Naive thymus-derived CD8-positive, alpha-beta T cell (primary cell): ENCODE results near the gene ACOXL. TPM values are rescaled to one million over a fixed set of nuclear protein-coding genes. Genes with fewer than 3 reads are reported as not detected.
A peak's percentile ranks its signal among the peaks of the same experiment; 100 is the strongest.

Experiments
- ATAC-seq, 2 donors: fragments of 150-1000 bp; cut with Tn5 transposase in 1 of 2; sonication (Bioruptor Pico), chemical (Tn5 transposase) in 1 of 2; 1 replicate in 1 of 2; 2 replicates in 1 of 2; pipeline ENCODE4 v1.10.0; 2021; ENCODE audit warnings: mild to moderate bottlenecking in 2 of 2, moderate library complexity in 2 of 2
- POLR2A ChIA-PET: fragments of 350-600 bp; sonication (Branson Sonifier 250); formaldehyde crosslinking; loops from one replicate; lab custom pipeline; 2021; ENCODE audit warnings: antibody characterized with exemption; lab: Charles Lee
- DNase-seq, 10 donors: peaks; one replicate each; pipeline versions ENCODE4 v3.0.0 to v3.0.0-alpha.2; 2020 to 2022
- H3K27ac Mint-ChIP-seq, 10 donors: one replicate each; pipeline ENCODE4 v1.8.0; 2020 to 2022; ENCODE audit warnings: mild to moderate bottlenecking in 10 of 10, mixed read lengths in 10 of 10, moderate library complexity in 4 of 10, inconsistent platforms in 1 of 10
- H3K27me3 Mint-ChIP-seq, 5 donors: one replicate each; pipeline ENCODE4 v1.8.0; 2021 to 2022; ENCODE audit warnings: mixed read lengths in 5 of 5
- H3K36me3 Mint-ChIP-seq, 3 donors: one replicate each; pipeline ENCODE4 v1.8.0; 2020 to 2022; ENCODE audit warnings: mixed read lengths in 3 of 3, mild to moderate bottlenecking in 2 of 3, inconsistent platforms in 1 of 3
- H3K4me1 Mint-ChIP-seq, 4 donors: one replicate each; pipeline ENCODE4 v1.8.0; 2021 to 2022; ENCODE audit warnings: mixed read lengths in 4 of 4
- H3K4me3 Mint-ChIP-seq, 10 donors: one replicate each; pipeline ENCODE4 v1.8.0; 2020 to 2022; ENCODE audit warnings: mild to moderate bottlenecking in 10 of 10, mixed read lengths in 10 of 10, moderate library complexity in 6 of 10, inconsistent platforms in 1 of 10
- H3K9me3 Mint-ChIP-seq, 9 donors: one replicate each; pipeline ENCODE4 v1.8.0; 2020 to 2022; ENCODE audit warnings: mixed read lengths in 9 of 9, mild to moderate bottlenecking in 3 of 9, inconsistent platforms in 1 of 9, moderate library complexity in 1 of 9
- polyA plus RNA-seq, 3 donors: library from polyadenylated mRNA; unstranded; fragments of 300-500 nt; fragmentation: Illumina TruSeq; gene quantifications; one replicate each; pipeline ENCODE4 v1.2.3, GENCODE V29; 2021
- total RNA-seq, 8 experiments: library from RNA in 2 of 8; stranded (reverse) in 2 of 8; gene quantifications; one replicate each; pipeline ENCODE4 v1.2.3 and lab custom pipeline; 2021 to 2026

ACOXL gene
- total and polyA plus RNA-seq, 5 experiments from 2014 or later, result not detected

DNA sequence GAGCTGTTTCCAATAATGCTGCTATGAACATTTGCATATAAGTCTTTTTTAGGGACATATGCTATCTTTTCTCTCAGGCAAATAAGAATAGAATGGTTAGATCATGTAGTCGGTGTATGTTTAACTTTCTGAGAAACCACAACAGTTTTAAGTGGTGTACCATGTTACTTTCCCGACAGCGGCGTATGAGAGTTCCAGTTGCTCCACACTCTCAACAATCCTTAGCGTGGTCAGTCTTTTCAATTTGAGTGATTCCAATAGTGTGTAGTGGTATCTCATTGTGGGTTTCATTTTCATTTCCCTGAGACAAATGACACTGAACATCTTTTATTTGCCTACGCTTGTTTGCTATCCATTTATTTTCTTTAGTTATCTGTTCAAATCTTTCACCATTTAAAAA is 149.5 kb downstream of the ACOXL start:
- ATAC-seq, result no peak
- DNase-seq, result no peak
- H3K9me3 Mint-ChIP-seq, result peaks cover 0 to 13% (median 6%) of the 10 kb centered on the region in 9 donors
- peaks cover 0 to 3% (median 0%) of the 10 kb centered on the region in 5 donors for H3K27me3 Mint-ChIP-seq
- H3K36me3 Mint-ChIP-seq, result peaks cover 0 to 4% (median 2%) of the 10 kb centered on the region in 3 donors
- peaks cover 2 to 11% (median 7%) of the 10 kb centered on the region in 4 donors for H3K4me1 Mint-ChIP-seq
- H3K4me3 Mint-ChIP-seq, result no peak overlapping the region
- POLR2A ChIA-PET, result interaction anchor here (0.5 kb wide), 1 partner anchor 55 kb away, joined by 3 read pairs; no protein-coding TSS in a partner anchor
- no peak overlapping the region for H3K27ac Mint-ChIP-seq

- Mint-ChIP-seq H3K36me3 (peaks cover 0 to 2% (median 0%) of the 10 kb centered on the region in 3 donors), H3K9me3 (peaks cover 0 to 13% (median 2%) of the 10 kb centered on the region in 9 donors), H3K27me3 (no peaks in the 10 kb centered on the region), H3K4me1 (no peaks in the 10 kb centered on the region), H3K4me3 (no peak overlapping the region), H3K27ac (no peak overlapping the region)
- POLR2A ChIA-PET, result interaction anchor here (0.7 kb wide), 1 partner anchor 21 kb away, joined by 5 read pairs; no protein-coding TSS in a partner anchor
- DNase-seq (no peak), ATAC-seq (no peak)
Observed at GRCh38 chr2:110883406-110883805, 151.0 kb downstream of the ACOXL start.

DNA sequence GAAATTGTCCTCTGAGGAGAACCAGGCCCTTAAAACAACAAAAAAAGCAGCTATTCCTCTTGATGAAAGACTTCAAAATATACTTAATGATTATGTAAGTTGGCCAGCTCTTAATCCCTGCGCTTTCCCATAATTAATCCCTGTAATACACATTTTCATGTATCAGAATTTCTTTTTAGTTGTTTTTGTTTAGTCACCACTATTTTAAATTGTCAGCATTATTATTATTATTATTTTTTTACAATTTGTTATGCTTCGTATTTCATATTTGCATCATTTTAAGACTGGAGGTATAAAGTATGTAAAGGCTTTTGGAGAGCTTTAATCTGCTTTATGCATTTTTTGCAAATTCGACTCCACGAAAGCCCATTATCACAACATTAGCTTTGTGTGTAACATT is 152.9 kb downstream of the ACOXL start:
- Mint-ChIP-seq H3K9me3 (peaks cover 0 to 13% (median 3%) of the 10 kb centered on the region in 9 donors), H3K27me3 (no peaks in the 10 kb centered on the region), H3K27ac (no peak overlapping the region), H3K36me3 (peaks cover 0 to 5% (median 2%) of the 10 kb centered on the region in 3 donors), H3K4me1 (no peaks in the 10 kb centered on the region), H3K4me3 (no peak overlapping the region)
- DNase-seq, result no peak
- POLR2A ChIA-PET, result no interaction called here
- no peak for ATAC-seq

- no peak overlapping the region for H3K4me3 Mint-ChIP-seq
- H3K36me3 Mint-ChIP-seq, result peaks cover 0 to 9% (median 3%) of the 10 kb centered on the region in 3 donors
- ATAC-seq, result no peak
Observed at GRCh38 chr2:110886826-110887573, 154.6 kb downstream of the ACOXL start.

GRCh38 chr2:110888411-110888810 is 156.0 kb downstream of the ACOXL start:
- DNase-seq, result no peak
- peaks cover 0 to 9% (median 3%) of the 10 kb centered on the region in 3 donors for H3K36me3 Mint-ChIP-seq
- H3K27ac Mint-ChIP-seq, result peak overlapping the region in 1 of 10 donors; percentile 4
- H3K4me1 Mint-ChIP-seq, result no peaks in the 10 kb centered on the region
- peaks cover 0 to 2% (median 0%) of the 10 kb centered on the region in 5 donors for H3K27me3 Mint-ChIP-seq
- no peak for ATAC-seq
- peaks cover 0 to 3% (median 0%) of the 10 kb centered on the region in 9 donors for H3K9me3 Mint-ChIP-seq
- H3K4me3 Mint-ChIP-seq, result no peak overlapping the region
- POLR2A ChIA-PET, result no interaction called here

More at GRCh38 chr2:110886826-110887573, 154.6 kb downstream of the ACOXL start:
- peaks cover 0 to 2% (median 0%) of the 10 kb centered on the region in 5 donors for H3K27me3 Mint-ChIP-seq
- H3K9me3 Mint-ChIP-seq, result peaks cover 0 to 6% (median 0%) of the 10 kb centered on the region in 9 donors
- no peaks in the 10 kb centered on the region for H3K4me1 Mint-ChIP-seq
- POLR2A ChIA-PET, result no interaction called here
- no peak for DNase-seq
- H3K27ac Mint-ChIP-seq, result peak overlapping the region in 1 of 10 donors; percentile 37

DNA sequence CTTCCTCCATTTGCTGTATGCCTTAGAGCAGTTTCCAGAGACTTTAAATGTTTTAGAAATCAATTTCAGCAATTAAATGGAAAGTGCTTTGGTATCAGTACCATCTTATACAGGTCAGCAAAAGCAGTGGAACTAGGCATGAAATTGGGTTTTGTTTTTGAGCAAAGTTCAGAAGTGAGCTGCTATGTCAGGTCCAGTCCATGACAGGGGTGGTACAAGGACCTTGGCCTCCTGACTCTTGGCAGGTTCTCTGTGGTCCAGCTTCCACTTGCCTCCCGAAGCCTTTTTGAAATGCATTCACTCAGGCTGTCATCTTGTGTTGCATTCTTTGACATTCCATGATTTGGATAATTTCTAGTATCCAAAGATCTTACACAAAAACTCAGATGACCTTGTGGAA is 159.3 kb downstream of the ACOXL start:
- DNase-seq, result no peak
- Mint-ChIP-seq H3K27me3 (peaks cover 0 to 11% (median 2%) of the 10 kb centered on the region in 5 donors), H3K4me1 (no peaks in the 10 kb centered on the region), H3K27ac (no peak overlapping the region), H3K4me3 (no peak overlapping the region), H3K9me3 (peaks cover 0 to 17% (median 6%) of the 10 kb centered on the region in 9 donors), H3K36me3 (peaks cover 0 to 18% (median 8%) of the 10 kb centered on the region in 3 donors)
- POLR2A ChIA-PET, result no interaction called here
- ATAC-seq, result no peak

- POLR2A ChIA-PET, result no interaction called here
- Mint-ChIP-seq H3K4me3 (no peak overlapping the region), H3K9me3 (peaks cover 0 to 21% (median 5%) of the 10 kb centered on the region in 9 donors)
Observed at GRCh38 chr2:110896226-110896625, 163.9 kb downstream of the ACOXL start.

DNA sequence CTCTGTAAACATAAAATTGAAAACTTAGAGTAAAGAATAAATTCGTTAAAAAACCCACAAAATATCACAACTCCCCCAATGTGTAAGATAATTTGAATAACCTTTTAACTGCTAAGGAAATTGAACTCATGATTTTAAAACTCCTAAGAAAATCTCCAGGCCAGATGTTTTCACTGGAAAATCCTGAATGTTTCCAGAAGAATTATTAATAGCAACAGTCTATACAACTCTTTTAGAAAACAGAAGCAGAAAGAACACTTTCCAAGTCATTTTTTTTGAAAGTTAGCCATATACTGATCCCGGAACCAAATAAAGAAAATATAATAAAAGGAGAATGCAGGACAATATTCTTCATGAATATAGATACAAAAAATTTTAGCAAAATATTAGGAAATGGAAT is 165.6 kb downstream of the ACOXL start:
- H3K36me3 Mint-ChIP-seq, result peaks cover 0 to 10% (median 5%) of the 10 kb centered on the region in 3 donors
- ATAC-seq (no peak), DNase-seq (no peak)
- H3K9me3 Mint-ChIP-seq, result peaks cover 0 to 21% (median 5%) of the 10 kb centered on the region in 9 donors
- no peaks in the 10 kb centered on the region for H3K4me1 Mint-ChIP-seq
- H3K4me3 Mint-ChIP-seq, result no peak overlapping the region
- peaks cover 0 to 9% (median 2%) of the 10 kb centered on the region in 5 donors for H3K27me3 Mint-ChIP-seq
- H3K27ac Mint-ChIP-seq, result no peak overlapping the region
- POLR2A ChIA-PET, result no interaction called here

More at GRCh38 chr2:110896226-110896625, 163.9 kb downstream of the ACOXL start:
- no peak for ATAC-seq
- no peak for DNase-seq
- Mint-ChIP-seq H3K36me3 (peaks cover 0 to 10% (median 5%) of the 10 kb centered on the region in 3 donors), H3K27ac (no peak overlapping the region), H3K4me1 (no peaks in the 10 kb centered on the region), H3K27me3 (peaks cover 0 to 9% (median 2%) of the 10 kb centered on the region in 5 donors)

DNA sequence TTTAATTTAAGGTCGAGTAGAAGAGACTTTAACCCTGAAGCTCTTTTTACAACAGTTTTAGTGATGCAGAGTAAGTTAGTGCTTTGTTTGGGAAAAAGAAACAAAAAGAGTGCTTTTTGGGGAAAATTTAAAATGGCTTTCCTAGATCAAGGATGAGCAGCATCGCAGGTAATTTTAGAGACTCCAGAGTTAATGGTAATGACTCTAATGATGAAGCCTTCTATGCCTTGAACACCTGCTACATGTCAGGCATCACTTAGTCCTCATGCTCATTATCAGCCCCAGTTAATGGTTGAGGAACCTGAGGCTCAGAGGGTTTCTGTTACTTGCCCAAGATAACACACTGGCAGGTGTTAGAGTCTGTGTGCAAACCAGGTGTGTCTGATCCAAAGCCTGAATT is 167.8 kb downstream of the ACOXL start:
- ATAC-seq (no peak), DNase-seq (no peak)
- peaks cover 0 to 6% (median 4%) of the 10 kb centered on the region in 4 donors for H3K4me1 Mint-ChIP-seq
- no peak overlapping the region for H3K27ac Mint-ChIP-seq
- POLR2A ChIA-PET, result no interaction called here
- peaks cover 0 to 18% (median 5%) of the 10 kb centered on the region in 9 donors for H3K9me3 Mint-ChIP-seq
- peaks cover 0 to 10% (median 5%) of the 10 kb centered on the region in 3 donors for H3K36me3 Mint-ChIP-seq
- no peak overlapping the region for H3K4me3 Mint-ChIP-seq
- peaks cover 0 to 3% (median 0%) of the 10 kb centered on the region in 5 donors for H3K27me3 Mint-ChIP-seq

DNA sequence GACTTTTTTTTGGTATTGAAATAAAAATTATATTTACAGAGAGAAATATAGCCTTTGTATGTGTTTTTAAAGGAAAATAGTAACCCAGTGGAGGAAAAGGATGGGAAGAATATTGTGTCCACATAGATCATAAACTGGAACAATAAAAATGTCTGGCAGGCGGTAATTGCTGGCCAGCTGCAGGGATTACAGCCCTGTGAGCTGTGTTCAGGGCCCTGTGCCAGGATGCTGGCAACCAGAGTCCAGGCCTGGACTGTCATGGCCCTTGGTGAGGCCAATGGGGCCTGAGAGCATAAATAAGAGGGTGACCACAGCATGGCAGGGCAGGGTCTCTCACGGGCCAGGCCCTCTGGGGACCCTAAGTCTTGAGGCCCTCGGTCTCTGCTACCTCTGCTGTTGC is 171.2 kb downstream of the ACOXL start:
- no peak for ATAC-seq
- no peak for DNase-seq
- POLR2A ChIA-PET, result no interaction called here
- no peak overlapping the region for H3K27ac Mint-ChIP-seq
- no peaks in the 10 kb centered on the region for H3K27me3 Mint-ChIP-seq
- no peak overlapping the region for H3K4me3 Mint-ChIP-seq
- no peaks in the 10 kb centered on the region for H3K36me3 Mint-ChIP-seq
- no peaks in the 10 kb centered on the region for H3K9me3 Mint-ChIP-seq
- H3K4me1 Mint-ChIP-seq, result peaks cover 0 to 6% (median 4%) of the 10 kb centered on the region in 4 donors

- Mint-ChIP-seq H3K27ac (no peak overlapping the region), H3K4me1 (peaks cover 0 to 6% (median 4%) of the 10 kb centered on the region in 4 donors), H3K9me3 (peaks cover 0 to 2% (median 0%) of the 10 kb centered on the region in 9 donors), H3K27me3 (no peaks in the 10 kb centered on the region), H3K4me3 (no peak overlapping the region), H3K36me3 (no peaks in the 10 kb centered on the region)
- ATAC-seq (no peak), DNase-seq (no peak)
- POLR2A ChIA-PET, result no interaction called here
Observed at GRCh38 chr2:110904116-110904778, 171.9 kb downstream of the ACOXL start.

GRCh38 chr2:110904779-110905148 is 172.4 kb downstream of the ACOXL start:
- DNase-seq, result no peak
- Mint-ChIP-seq H3K4me3 (no peak overlapping the region), H3K4me1 (peaks cover 0 to 6% (median 4%) of the 10 kb centered on the region in 4 donors), H3K27ac (no peak overlapping the region), H3K27me3 (no peaks in the 10 kb centered on the region), H3K36me3 (no peaks in the 10 kb centered on the region), H3K9me3 (peaks cover 0 to 2% (median 0%) of the 10 kb centered on the region in 9 donors)
- ATAC-seq, result no peak
- POLR2A ChIA-PET, result no interaction called here

DNA sequence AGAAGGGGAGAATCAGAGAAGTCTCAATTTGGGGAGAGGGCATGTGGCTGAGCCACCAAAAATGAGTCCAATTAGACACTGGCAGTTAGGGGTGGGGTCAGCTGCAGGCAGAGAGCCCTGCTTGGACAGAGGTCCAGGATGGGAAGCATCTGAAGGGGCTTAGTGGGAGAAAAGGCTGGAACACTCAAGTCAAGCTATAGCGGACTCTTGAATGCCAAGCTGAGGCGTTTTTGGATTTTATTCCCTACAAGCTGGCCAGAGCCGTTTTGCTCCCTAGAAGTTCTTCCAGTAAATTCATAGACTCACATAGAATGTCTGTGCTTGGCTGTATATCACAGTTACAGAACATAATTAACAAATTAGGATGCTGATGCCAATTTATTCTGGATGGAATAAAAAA is 172.8 kb downstream of the ACOXL start:
- Mint-ChIP-seq H3K27me3 (no peaks in the 10 kb centered on the region), H3K27ac (no peak overlapping the region), H3K36me3 (peaks cover 0 to under 1% (median 0%) of the 10 kb centered on the region in 3 donors), H3K9me3 (peaks cover 0 to 5% (median 0%) of the 10 kb centered on the region in 9 donors), H3K4me3 (no peak overlapping the region), H3K4me1 (peaks cover 0 to 6% (median 4%) of the 10 kb centered on the region in 4 donors)
- ATAC-seq (no peak), DNase-seq (no peak)
- POLR2A ChIA-PET, result no interaction called here
